CD4-positive, alpha-beta memory T cell (primary cell): ENCODE results near the gene BRIP1. TPM values are rescaled to one million over a fixed set of nuclear protein-coding genes. Genes with fewer than 3 reads are reported as not detected.

Experiments
- CTCF ChIA-PET: fragments of 350-600 bp; sonication (Branson Sonifier 250); formaldehyde crosslinking; loops from one replicate; lab custom pipeline; 2021; ENCODE audit warnings: inconsistent platforms; ENCODE audit not compliant: partially characterized antibody; lab: Charles Lee
- POLR2A ChIA-PET: fragments of 350-600 bp; sonication (Branson Sonifier 250); formaldehyde crosslinking; loops from one replicate; lab custom pipeline; 2021; ENCODE audit not compliant: partially characterized antibody; lab: Charles Lee
- DNase-seq, 5 donors: peaks; one replicate each; pipeline versions ENCODE4 v3.0.0 to v3.0.0-alpha.2; 2020 to 2022; ENCODE audit warnings: mixed read lengths in 1 of 5
- H3K27ac ChIP-seq: one replicate; pipeline ENCODE4 v1.7.0; 2013; ENCODE audit warnings: low read depth, low read length
- H3K27me3 ChIP-seq: 2 replicates; pipeline ENCODE4 v1.7.0; 2013; ENCODE audit warnings: mild to moderate bottlenecking, low read length, moderate library complexity; ENCODE audit not compliant: insufficient read depth
- H3K36me3 ChIP-seq: 2 replicates; pipeline ENCODE4 v1.7.0; 2013; ENCODE audit warnings: mild to moderate bottlenecking, low read length, moderate library complexity; ENCODE audit not compliant: insufficient read depth
- H3K4me1 ChIP-seq: 2 replicates; pipeline ENCODE4 v1.7.0; 2013; ENCODE audit warnings: mild to moderate bottlenecking, low read length, moderate library complexity; ENCODE audit not compliant: insufficient read depth
- H3K4me3 ChIP-seq, 2 donors: one replicate each; pipeline ENCODE4 v1.7.0; 2013; ENCODE audit warnings: low read length in 2 of 2, mild to moderate bottlenecking in 1 of 2
- H3K9me3 ChIP-seq, 2 donors: one replicate each; pipeline ENCODE4 v1.7.0; 2013; ENCODE audit warnings: low read length in 2 of 2, control low read depth in 1 of 2; ENCODE audit not compliant: control insufficient read depth in 1 of 2
- H3K27ac Mint-ChIP-seq, 7 donors: one replicate each; pipeline ENCODE4 v1.8.0; 2020 to 2021; ENCODE audit warnings: mixed read lengths in 7 of 7, mild to moderate bottlenecking in 6 of 7, inconsistent platforms in 3 of 7, moderate library complexity in 3 of 7
- H3K27me3 Mint-ChIP-seq, 2 donors: one replicate each; pipeline ENCODE4 v1.8.0; 2020 to 2021; ENCODE audit warnings: mixed read lengths in 2 of 2
- H3K36me3 Mint-ChIP-seq, 2 donors: one replicate each; pipeline ENCODE4 v1.8.0; 2020 to 2021; ENCODE audit warnings: mixed read lengths in 2 of 2, inconsistent platforms in 1 of 2, mild to moderate bottlenecking in 1 of 2
- H3K4me1 Mint-ChIP-seq, 4 donors: one replicate each; pipeline ENCODE4 v1.8.0; 2020 to 2021; ENCODE audit warnings: mixed read lengths in 4 of 4, mild to moderate bottlenecking in 1 of 4
- H3K4me3 Mint-ChIP-seq, 8 donors: one replicate each; pipeline ENCODE4 v1.8.0; 2020 to 2021; ENCODE audit warnings: mixed read lengths in 8 of 8, mild to moderate bottlenecking in 7 of 8, moderate library complexity in 6 of 8, inconsistent platforms in 3 of 8
- H3K9me3 Mint-ChIP-seq, 8 donors: one replicate each; pipeline ENCODE4 v1.8.0; 2020 to 2021; ENCODE audit warnings: mixed read lengths in 8 of 8, mild to moderate bottlenecking in 5 of 8, inconsistent platforms in 3 of 8, moderate library complexity in 1 of 8
- intact Hi-C: fragments of 100-400 bp; cut with micrococcal nuclease; formaldehyde crosslinking; loops from one replicate; pipeline ENCODE4 v1.15.1; 2023
- polyA plus RNA-seq, 2 donors: library from polyadenylated mRNA; unstranded; fragments of 300-500 nt; fragmentation: Illumina TruSeq; gene quantifications; one replicate each; pipeline ENCODE4 v1.2.3, GENCODE V29; 2021
- total RNA-seq, 2 experiments: library from RNA; stranded (reverse); gene quantifications; one replicate each; pipeline ENCODE4 v1.2.3, GENCODE V29; 2021

The BRIP1 gene
- total and polyA plus RNA-seq, 4 experiments from 2014 or later: 0.31 to 1.7 (median 1.3) TPM

DNA sequence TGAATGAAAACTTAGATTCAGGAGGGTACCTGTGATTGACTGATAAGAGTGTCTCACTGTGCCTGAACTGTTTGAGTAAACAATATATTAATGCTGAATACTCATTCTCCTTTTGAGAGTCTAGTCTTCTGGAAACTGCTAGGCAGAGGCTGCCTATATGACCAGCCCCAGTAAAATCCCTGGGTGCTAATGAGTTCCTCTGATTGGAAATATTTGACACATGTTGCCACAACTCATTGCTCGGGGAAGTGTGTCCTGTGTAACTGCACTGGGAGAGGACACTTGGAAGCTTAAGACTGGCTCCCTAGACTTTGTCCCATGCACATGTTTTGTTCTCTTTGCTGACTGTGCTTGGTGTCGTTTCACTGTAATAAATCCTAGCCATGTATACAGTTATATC lies 163.6 kb downstream of the BRIP1 start:
- intact Hi-C loops: no loop called here
- no peaks in the 10 kb centered on the region for H3K36me3 ChIP-seq
- no peak for DNase-seq
- H3K4me3 ChIP-seq: no peak overlapping the region
- Mint-ChIP-seq H3K4me1 (no peaks in the 10 kb centered on the region), H3K36me3 (peaks cover 13% of the 10 kb centered on the region in 2 donors), H3K27me3 (peaks cover 0 to 1% of the 10 kb centered on the region in 2 donors), H3K27ac (no peak overlapping the region), H3K9me3 (peaks cover 0 to 76% (median 62%) of the 10 kb centered on the region in 8 donors), H3K4me3 (no peak overlapping the region)
- CTCF ChIA-PET: no interaction called here
- H3K9me3 ChIP-seq: peaks cover 0 to 22% of the 10 kb centered on the region in 2 donors
- H3K4me1 ChIP-seq: no peaks in the 10 kb centered on the region
- no peak overlapping the region for H3K27ac ChIP-seq
- no peaks in the 10 kb centered on the region for H3K27me3 ChIP-seq
- POLR2A ChIA-PET: no interaction called here

DNA sequence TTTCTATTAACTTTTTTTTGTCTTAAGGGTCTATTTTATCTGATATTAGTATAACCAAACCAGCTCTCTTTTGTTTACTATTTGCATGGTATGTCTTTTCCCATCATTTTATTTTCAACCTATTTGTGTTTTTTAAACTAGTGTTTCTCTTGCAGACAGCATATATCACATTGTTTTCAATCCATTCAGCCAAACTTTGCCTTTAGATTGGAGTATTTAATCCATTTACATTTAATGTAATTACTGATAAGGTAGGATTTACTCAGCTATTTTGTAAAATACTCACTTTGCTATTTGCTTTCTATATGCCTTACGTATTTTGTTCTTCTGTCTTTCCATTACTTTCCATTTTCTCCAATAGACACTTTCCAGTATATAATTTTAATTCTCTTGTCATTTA lies 164.3 kb downstream of the BRIP1 start:
- no peak for DNase-seq
- Histone ChIP-seq H3K27ac (no peak overlapping the region), H3K36me3 (no peaks in the 10 kb centered on the region), H3K27me3 (no peaks in the 10 kb centered on the region), H3K4me1 (no peaks in the 10 kb centered on the region), H3K4me3 (no peak overlapping the region), H3K9me3 (peaks cover 0 to 22% of the 10 kb centered on the region in 2 donors)
- intact Hi-C loops: no loop called here
- H3K4me3 Mint-ChIP-seq: no peak overlapping the region
- ChIA-PET POLR2A (no interaction called here), CTCF (no interaction called here)
- H3K4me1 Mint-ChIP-seq: no peaks in the 10 kb centered on the region
- peaks cover 13% of the 10 kb centered on the region in 2 donors for H3K36me3 Mint-ChIP-seq
- H3K27me3 Mint-ChIP-seq: no peaks in the 10 kb centered on the region
- H3K27ac Mint-ChIP-seq: no peak overlapping the region
- H3K9me3 Mint-ChIP-seq: peaks cover 0 to 69% (median 56%) of the 10 kb centered on the region in 8 donors

GRCh38 chr17:61698244-61698643 lies 165.1 kb downstream of the BRIP1 start:
- Histone ChIP-seq H3K36me3 (no peaks in the 10 kb centered on the region), H3K4me1 (no peaks in the 10 kb centered on the region), H3K4me3 (no peak overlapping the region), H3K27me3 (no peaks in the 10 kb centered on the region), H3K27ac (no peak overlapping the region), H3K9me3 (peaks cover 0 to 22% of the 10 kb centered on the region in 2 donors)
- H3K27ac Mint-ChIP-seq: no peak overlapping the region
- ChIA-PET CTCF (no interaction called here), POLR2A (no interaction called here)
- H3K36me3 Mint-ChIP-seq: peaks cover 13% of the 10 kb centered on the region in 2 donors
- no peak overlapping the region for H3K4me3 Mint-ChIP-seq
- intact Hi-C loops: no loop called here
- peaks cover 0 to 61% (median 50%) of the 10 kb centered on the region in 8 donors for H3K9me3 Mint-ChIP-seq
- no peak for DNase-seq
- no peaks in the 10 kb centered on the region for H3K27me3 Mint-ChIP-seq
- no peaks in the 10 kb centered on the region for H3K4me1 Mint-ChIP-seq

DNA sequence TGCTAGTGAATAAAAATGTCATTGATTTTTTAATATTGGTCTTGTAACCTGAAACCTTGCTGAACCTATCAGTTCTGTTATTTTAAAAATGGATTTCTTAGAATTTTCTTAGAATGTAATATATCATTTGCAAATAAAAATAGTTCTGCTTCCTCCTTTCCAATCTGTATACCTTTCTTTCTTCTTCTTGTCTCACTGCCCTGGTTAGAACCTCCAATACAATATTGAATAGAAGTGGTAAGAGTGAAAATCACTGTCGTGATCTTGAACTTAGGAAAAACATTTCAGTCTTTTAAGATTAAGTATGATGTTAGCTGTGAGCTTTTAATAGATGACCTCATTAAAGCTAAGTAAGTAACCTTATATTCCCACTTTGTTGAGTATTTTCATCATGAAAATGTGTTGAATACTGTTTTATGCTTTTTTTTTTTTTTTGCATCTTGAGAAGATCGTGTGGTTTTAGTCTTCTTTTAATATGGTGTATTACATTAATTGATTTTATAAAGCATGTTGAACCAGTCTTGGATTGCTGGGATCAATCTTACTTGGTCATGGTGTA lies 167.5 kb downstream of the BRIP1 start:
- POLR2A ChIA-PET: no interaction called here
- H3K27ac Mint-ChIP-seq: no peak overlapping the region
- intact Hi-C loops: no loop called here

GRCh38 chr17:61694095-61694494 lies 169.2 kb downstream of the BRIP1 start:
- H3K27ac ChIP-seq: no peak overlapping the region
- intact Hi-C loops: no loop called here
- Mint-ChIP-seq H3K27ac (no peak overlapping the region), H3K9me3 (peaks cover 0 to 20% (median 13%) of the 10 kb centered on the region in 8 donors), H3K4me3 (no peak overlapping the region), H3K36me3 (peaks cover 6 to 18% of the 10 kb centered on the region in 2 donors), H3K4me1 (no peaks in the 10 kb centered on the region), H3K27me3 (no peaks in the 10 kb centered on the region)
- no peaks in the 10 kb centered on the region for H3K4me1 ChIP-seq
- POLR2A ChIA-PET: no interaction called here
- H3K36me3 ChIP-seq: no peaks in the 10 kb centered on the region
- H3K9me3 ChIP-seq: no peaks in the 10 kb centered on the region
- CTCF ChIA-PET: no interaction called here
- no peaks in the 10 kb centered on the region for H3K27me3 ChIP-seq
- no peak for DNase-seq
- H3K4me3 ChIP-seq: no peak overlapping the region

More for the DNA sequence above, 167.5 kb downstream of the BRIP1 start:
- H3K4me1 Mint-ChIP-seq: no peaks in the 10 kb centered on the region
- Histone ChIP-seq H3K4me1 (no peaks in the 10 kb centered on the region), H3K4me3 (no peak overlapping the region), H3K36me3 (no peaks in the 10 kb centered on the region), H3K9me3 (peaks cover 0 to 13% of the 10 kb centered on the region in 2 donors), H3K27me3 (no peaks in the 10 kb centered on the region), H3K27ac (no peak overlapping the region)
- H3K27me3 Mint-ChIP-seq: no peaks in the 10 kb centered on the region
- CTCF ChIA-PET: no interaction called here
- H3K36me3 Mint-ChIP-seq: peaks cover 9 to 13% of the 10 kb centered on the region in 2 donors
- H3K4me3 Mint-ChIP-seq: no peak overlapping the region
- peaks cover 0 to 37% (median 28%) of the 10 kb centered on the region in 8 donors for H3K9me3 Mint-ChIP-seq
- no peak for DNase-seq

DNA sequence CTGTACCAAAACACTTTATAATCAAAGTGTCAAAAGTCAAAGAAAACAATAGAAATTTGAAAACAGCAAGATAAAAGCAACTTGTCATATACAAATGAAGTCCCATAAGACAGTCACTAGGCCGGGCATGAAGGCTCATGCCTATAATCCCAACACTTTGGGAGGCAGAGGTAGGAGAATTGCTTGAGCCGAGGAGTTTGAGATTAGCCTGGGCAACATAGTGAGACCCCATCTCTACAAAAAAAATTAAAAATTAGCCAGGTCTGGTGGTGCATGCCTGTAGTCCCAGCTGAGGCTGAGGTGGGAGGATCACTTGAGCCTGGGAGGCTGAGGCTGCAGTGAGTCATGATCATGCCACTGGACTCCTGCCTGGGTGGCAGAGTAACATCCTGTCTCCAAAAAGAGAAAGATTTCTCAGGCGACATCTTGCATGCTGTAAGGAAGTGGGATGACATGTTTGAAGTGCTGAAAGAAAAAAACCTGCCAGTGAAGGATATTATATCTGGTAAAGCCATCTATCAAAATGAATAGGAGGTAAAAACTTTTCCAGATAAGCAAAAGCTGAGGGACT lies 173.6 kb downstream of the BRIP1 start:
- ChIA-PET POLR2A (no interaction called here), CTCF (no interaction called here)
- Mint-ChIP-seq H3K9me3 (peaks cover 0 to 4% (median 0%) of the 10 kb centered on the region in 8 donors), H3K4me3 (no peak overlapping the region), H3K27ac (no peak overlapping the region), H3K4me1 (no peaks in the 10 kb centered on the region), H3K36me3 (peaks cover 0 to 17% of the 10 kb centered on the region in 2 donors), H3K27me3 (no peaks in the 10 kb centered on the region)
- no peak for DNase-seq
- no peaks in the 10 kb centered on the region for H3K27me3 ChIP-seq
- no peaks in the 10 kb centered on the region for H3K9me3 ChIP-seq
- H3K4me3 ChIP-seq: no peak overlapping the region
- intact Hi-C loops: no loop called here
- no peaks in the 10 kb centered on the region for H3K4me1 ChIP-seq
- H3K27ac ChIP-seq: no peak overlapping the region
- H3K36me3 ChIP-seq: no peaks in the 10 kb centered on the region

DNA sequence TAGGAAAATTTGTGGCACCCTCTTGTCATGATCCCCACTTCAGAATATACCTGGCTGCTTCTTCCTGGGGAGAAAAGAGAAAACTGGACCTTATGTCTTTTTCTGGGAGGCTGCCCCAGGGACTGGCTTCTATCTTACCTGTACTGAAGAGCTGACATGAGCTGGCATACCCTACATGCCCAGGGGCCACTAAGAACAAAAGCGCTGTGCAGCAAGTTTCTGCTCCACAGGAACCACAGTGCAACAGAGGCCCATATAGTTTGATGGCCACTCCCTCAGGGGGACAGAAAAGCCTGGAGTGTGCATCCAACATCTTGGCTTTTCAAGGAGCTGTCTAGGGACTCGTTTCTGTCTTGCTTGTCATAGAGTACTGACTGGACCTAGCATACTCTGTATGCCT lies 175.6 kb downstream of the BRIP1 start:
- Mint-ChIP-seq H3K4me3 (no peak overlapping the region), H3K27me3 (no peaks in the 10 kb centered on the region), H3K4me1 (no peaks in the 10 kb centered on the region), H3K27ac (no peak overlapping the region), H3K36me3 (peaks cover 0 to 17% of the 10 kb centered on the region in 2 donors), H3K9me3 (peaks cover 0 to 4% (median 0%) of the 10 kb centered on the region in 8 donors)
- ChIA-PET POLR2A (interaction anchor here (1.2 kb wide), 1 partner anchor 176 kb away, joined by 3 read pairs; the partner anchor contains the start of gene BRIP1), CTCF (no interaction called here)
- intact Hi-C loops: no loop called here
- Histone ChIP-seq H3K9me3 (no peaks in the 10 kb centered on the region), H3K36me3 (no peaks in the 10 kb centered on the region), H3K4me1 (no peaks in the 10 kb centered on the region), H3K4me3 (no peak overlapping the region), H3K27me3 (no peaks in the 10 kb centered on the region), H3K27ac (no peak overlapping the region)
- no peak for DNase-seq
